T-helper 2 cell treated with Interferon-gamma antibody and Interleukin-4, amounts not matched to agents 100 ng/mL and 5 ng/mL, for 36 hours (primary cell): ENCODE results near the gene C17orf78. TPM values are rescaled to one million over a fixed set of nuclear protein-coding genes. Genes with fewer than 3 reads are reported as not detected.

Experiments
- intact Hi-C: fragments of 100-400 bp; cut with micrococcal nuclease; formaldehyde crosslinking; loops from one replicate; pipeline ENCODE4 v1.15.1; 2023
- total RNA-seq: library from RNA; stranded (reverse); gene quantifications from 2 replicates; pipeline ENCODE4 v1.2.3, GENCODE V29; 2022

C17orf78 gene
- total RNA-seq, 1 donor from 2014 or later = not detected

DNA sequence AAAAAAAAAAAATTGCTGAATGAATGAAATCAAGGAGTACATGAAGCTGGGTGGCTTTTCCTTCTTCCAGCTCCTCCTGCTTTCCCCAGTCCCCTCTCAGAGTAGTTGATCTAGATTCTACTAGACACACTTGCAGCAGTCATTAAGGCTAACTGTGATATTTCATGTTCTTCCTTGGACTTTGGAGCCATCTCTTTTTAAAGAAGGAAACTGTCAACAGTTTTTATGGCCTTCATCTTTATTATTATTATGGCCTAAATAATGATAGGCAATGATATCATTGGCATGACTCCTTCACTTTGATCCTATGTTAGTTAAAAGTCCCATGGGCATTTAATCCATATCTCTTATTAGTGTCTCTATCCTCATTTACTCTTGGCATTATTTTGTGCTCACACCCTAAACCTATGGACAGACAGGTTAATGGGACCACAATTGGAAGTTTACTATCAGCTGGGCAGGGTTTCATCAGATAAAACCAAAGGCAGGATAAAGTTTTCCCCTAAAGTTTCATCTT is 9.7 kb downstream of the C17orf78 start:
- intact Hi-C loops = no loop called here

GRCh38 chr17:37386462-37386861 is 10.7 kb downstream of the C17orf78 start:
- intact Hi-C loops = no loop called here

DNA sequence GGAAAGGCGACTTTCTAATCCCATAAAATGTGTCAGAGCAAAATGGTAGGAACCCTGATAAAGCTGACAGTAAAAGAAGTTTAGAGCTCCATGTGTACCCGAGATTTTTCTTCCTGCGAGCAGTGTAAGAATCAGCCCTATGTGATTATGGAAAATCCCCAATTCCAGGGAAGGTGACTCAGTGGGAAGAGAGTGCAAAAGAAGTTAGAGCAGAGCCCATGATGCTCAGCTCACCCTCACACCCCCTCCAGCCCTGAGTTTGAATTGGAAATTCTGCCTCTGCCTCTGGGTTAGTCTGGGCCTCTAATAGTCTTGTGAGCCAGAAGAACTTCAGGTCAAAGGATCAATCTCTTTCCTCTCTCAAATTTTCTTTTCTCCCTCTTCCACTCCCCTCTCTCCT is 12.5 kb downstream of the C17orf78 start:
- intact Hi-C loops = no loop called here

- intact Hi-C loops = no loop called here
Measured at GRCh38 chr17:37389160-37389559, 13.4 kb downstream of the C17orf78 start.

- intact Hi-C loops = no loop called here
Measured at GRCh38 chr17:37391146-37391545, 15.4 kb downstream of the C17orf78 start.

DNA sequence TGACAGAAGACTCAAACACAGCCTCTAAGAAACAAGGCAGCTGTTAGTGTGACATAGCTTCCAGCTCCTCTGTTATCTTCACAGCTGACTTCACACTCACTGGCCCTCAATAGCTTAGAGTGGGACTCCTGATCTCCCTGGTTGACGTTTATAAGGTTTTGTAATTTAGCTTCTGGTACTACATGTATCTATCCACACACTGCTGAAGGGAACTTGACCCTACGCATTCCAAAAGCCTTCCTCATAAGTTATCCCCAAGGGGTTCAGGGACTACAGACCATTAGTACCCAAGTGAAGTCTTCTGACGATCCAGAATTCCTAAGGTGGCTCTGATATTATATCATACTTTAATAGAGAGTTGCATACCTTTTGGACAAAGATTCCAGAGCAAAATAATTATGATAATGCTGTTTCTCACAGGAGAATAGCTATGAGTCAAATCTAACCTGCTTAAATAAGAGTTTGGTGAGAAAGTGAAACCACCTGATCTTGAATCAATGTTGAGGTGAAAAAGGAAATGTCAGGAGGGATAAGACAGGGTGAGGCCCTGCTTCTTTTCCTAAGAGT is 16.3 kb downstream of the C17orf78 start:
- intact Hi-C loops = no loop called here

DNA sequence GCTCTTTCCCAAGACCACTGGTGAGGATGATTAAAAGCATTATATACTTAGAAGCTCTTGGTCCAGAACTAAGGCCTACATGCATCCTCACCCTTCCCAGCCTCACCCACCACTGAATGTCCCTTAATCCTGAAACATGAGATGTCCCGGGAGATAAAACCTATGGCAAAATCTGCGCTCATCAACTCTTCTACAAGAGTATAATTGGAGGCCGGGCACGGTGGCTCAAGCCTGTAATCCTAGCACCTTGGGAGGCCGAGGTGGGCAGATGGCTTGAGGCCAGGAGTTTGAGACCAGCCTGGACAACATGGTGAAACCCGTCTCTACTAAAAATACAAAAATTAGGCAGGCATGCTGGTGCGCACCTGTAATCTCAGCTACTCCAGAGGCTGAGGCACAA is 17.6 kb downstream of the C17orf78 start:
- intact Hi-C loops = no loop called here

- intact Hi-C loops = no loop called here
Measured at GRCh38 chr17:37399265-37399803, 23.5 kb downstream of the C17orf78 start.

- intact Hi-C loops = no loop called here
Measured at GRCh38 chr17:37400505-37400904, 24.7 kb downstream of the C17orf78 start.

DNA sequence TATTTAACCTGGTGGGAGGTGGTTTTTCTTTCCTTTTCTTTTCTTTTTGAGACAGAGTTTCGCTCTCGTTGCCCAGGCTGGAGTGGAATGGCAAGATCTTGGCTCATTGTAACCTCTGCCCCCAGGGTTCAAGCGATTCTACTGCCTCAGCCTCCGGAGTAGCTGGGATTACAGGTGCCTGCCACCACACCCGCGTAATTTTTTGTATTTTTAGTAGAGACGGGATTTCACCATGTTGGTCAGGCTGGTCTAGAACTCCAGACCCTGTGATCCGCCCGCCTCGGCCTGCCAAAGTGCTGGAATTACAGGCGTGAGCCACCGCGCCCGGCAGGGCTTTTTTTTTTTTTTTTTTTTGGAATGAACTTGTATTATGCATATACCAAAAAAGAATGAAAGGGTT is 29.7 kb downstream of the C17orf78 start:
- intact Hi-C loops = loop anchor here (5.0 kb wide), 1 partner anchor 33 kb away; no protein-coding TSS in a partner anchor

GRCh38 chr17:37405955-37406634 is 30.3 kb downstream of the C17orf78 start:
- intact Hi-C loops = loop anchor here (1.0 to 5.0 kb wide), 2 partner anchors 34 to 47 kb away; no protein-coding TSS in a partner anchor

GRCh38 chr17:37406635-37407461 is 31.1 kb downstream of the C17orf78 start, which contains the start of the genes ACACA and TADA2A:
TSS of gene ACACA (minus strand) at chr17:37406836. CDS start at chr17:37406299, 537 bp downstream.
TSS of gene TADA2A (plus strand) at chr17:37406886. CDS start at chr17:37411366, 4,480 bp downstream.
- intact Hi-C loops = loop anchor here (1.0 to 5.0 kb wide), 3 partner anchors 35 to 81 kb away; no protein-coding TSS in a partner anchor

- intact Hi-C loops = loop anchor here (5.0 kb wide), 1 partner anchor 36 kb away; no protein-coding TSS in a partner anchor
Measured at GRCh38 chr17:37408145-37408479, 32.3 kb downstream of the C17orf78 start.

DNA sequence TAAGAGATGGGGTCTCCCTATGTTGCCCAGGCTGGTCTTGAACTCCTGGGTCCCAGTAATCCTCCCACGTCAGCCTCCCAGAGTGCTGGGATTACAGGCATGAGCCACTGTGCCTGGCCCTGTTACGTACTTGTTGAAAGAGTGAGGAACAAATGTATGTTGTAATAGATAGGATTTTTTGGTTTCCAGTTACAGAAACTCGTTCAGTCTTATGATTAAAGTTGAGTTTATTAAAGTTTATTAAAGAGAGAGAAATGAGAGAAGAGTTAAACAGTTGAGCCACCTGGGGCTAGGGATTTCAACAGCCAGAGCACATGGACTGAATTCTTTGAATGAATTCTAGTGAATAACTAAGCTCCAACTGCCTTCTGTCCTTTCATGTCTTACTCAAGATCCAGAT is 34.6 kb downstream of the C17orf78 start:
- intact Hi-C loops = no loop called here

GRCh38 chr17:37413875-37414519 is 38.2 kb downstream of the C17orf78 start:
- intact Hi-C loops = no loop called here

DNA sequence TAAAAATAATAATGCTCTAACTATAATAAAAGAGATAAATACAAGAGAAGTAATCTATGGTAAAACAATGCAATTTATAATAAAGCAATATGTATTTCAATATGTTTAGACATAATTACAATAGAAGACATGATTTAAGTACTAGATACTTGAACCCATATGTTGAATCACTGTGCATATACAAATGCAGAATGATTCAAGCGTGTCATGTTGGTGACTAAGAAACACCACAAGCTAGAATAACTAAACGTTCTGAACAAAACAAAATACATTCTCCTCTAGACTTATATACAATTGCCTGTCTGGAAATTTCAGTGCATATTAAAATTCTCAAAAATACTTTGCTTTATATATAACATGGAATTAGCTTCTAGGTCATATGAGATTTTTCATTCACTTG is 42.1 kb downstream of the C17orf78 start:
- intact Hi-C loops = no loop called here

- intact Hi-C loops = no loop called here
Measured at GRCh38 chr17:37422971-37423625, 47.3 kb downstream of the C17orf78 start.

- intact Hi-C loops = no loop called here
Measured at GRCh38 chr17:37425268-37425667, 49.5 kb downstream of the C17orf78 start.

GRCh38 chr17:37429039-37429438 is 53.3 kb downstream of the C17orf78 start:
- intact Hi-C loops = no loop called here

GRCh38 chr17:37429453-37429852 is 53.7 kb downstream of the C17orf78 start:
- intact Hi-C loops = no loop called here
